Pancreas (tissue), 10 donors: ENCODE measurements around the gene C2orf66. TPM values are rescaled to one million over a fixed set of nuclear protein-coding genes. Genes with fewer than 3 reads are reported as not detected.
A peak's percentile ranks its signal among the peaks of the same experiment; 100 is the strongest.

Experiments used
- ATAC-seq, 4 donors: fragments of 200-7000 bp; cut with Tn5 transposase; one replicate each; pipeline versions ENCODE4 v1.8.0 to v1.9.1; 2020; ENCODE audit warnings: mild to moderate bottlenecking in 4 of 4, moderate library complexity in 4 of 4
- DNase-seq, 6 donors: peaks; one replicate each; pipeline ENCODE4 v3.0.0-alpha.2; 2020
- FAIRE-seq: peaks from 2 replicates; lab custom pipeline; 2012; peaks lifted over from hg19 to GRCh38; lab: Jason Lieb, UNC
- H3K27ac ChIP-seq, 4 donors: fragments of 200-600 bp; sonication (generic); 1 replicate in 3 of 4; 2 replicates in 1 of 4; pipeline versions ENCODE4 v1.5.0 to v1.8.0; 2020
- H3K27me3 ChIP-seq, 4 donors: fragments of 200-600 bp; one replicate each; pipeline ENCODE4 v1.8.0; 2021
- H3K36me3 ChIP-seq, 3 donors: fragments of 200-600 bp; sonication (generic) in 1 of 3; one replicate each; pipeline versions ENCODE4 v1.5.0 to v1.8.0; 2020 to 2021
- H3K4me1 ChIP-seq, 3 donors: fragments of 200-600 bp; one replicate each; pipeline ENCODE4 v1.8.0; 2021
- H3K4me3 ChIP-seq, 4 donors: fragments of 200-600 bp; sonication (generic) in 2 of 4; one replicate each; pipeline versions ENCODE4 v1.5.0 to v1.8.0; 2020 to 2021
- H3K9me3 ChIP-seq, 4 donors: fragments of 200-600 bp; one replicate each; pipeline ENCODE4 v1.8.0; 2021
- CTCF ChIP-seq, 4 donors: fragments of 200-600 bp; sonication (generic) in 3 of 4; IDR thresholded peaks; one replicate each; pipeline versions ENCODE4 v1.5.0 to v1.8.0; 2021; ENCODE audit warnings: antibody characterized with exemption in 4 of 4
- WGBS, 2 donors: extraction: QIAGEN DNeasy Blood & Tissue Kit; methylation state at CpG; one replicate each; pipeline ENCODE4 v1.1.7; 2013; 5-methylcytosine and 5-hydroxymethylcytosine counted together
- intact Hi-C, 3 donors: fragments of 100-400 bp; cut with DNase I; formaldehyde crosslinking; loops; one replicate each; pipeline versions ENCODE4 v1.11.1 to v1.14.2; 2022
- polyA plus RNA-seq, 2 donors: library from polyadenylated mRNA; stranded (reverse); fragments of 200-250 nt; gene quantifications; one replicate each; pipeline ENCODE4 v1.2.3, GENCODE V29; 2013
- total RNA-seq, 6 donors: library from RNA; stranded (reverse); fragmentation: NEBNext Ultra II Directional in 4 of 6; extraction: Animal tissue kit (Norgen Biotek cat#: 25700) in 4 of 6; gene quantifications; one replicate each; pipeline versions ENCODE4 v1.2.1 to v1.2.4, GENCODE V29; 2021 to 2023
- donor health status: healthy with polysubstance abuse.
- donor health status: DM: no; HTN: no; CAD: no; lungs with moderate emphysema.
- donor health status: DM: no; HTN: no; CAD: no.
- donor health status: control.
- donor health status: control.
- donor health status: Bipolar disorder and iron deficiency.
- donor health status: DM: yes; HTN: yes; CAD: no.
- donor health status: DM: no; HTN: no; CAD: no.
- donor health status: DM: no; HTN: no; CAD: no.
- donor health status: DM: yes; HTN: yes; CAD: no.

C2orf66 gene
- total and polyA plus RNA-seq, 8 donors = 0.09 to 0.25 (median 0.18) TPM; not detected in 4

- no peak for FAIRE-seq
- Histone ChIP-seq H3K27ac (no peak overlapping the region), H3K4me1 (no peaks in the 10 kb centered on the region), H3K36me3 (peaks cover 0 to 54% (median 27%) of the 10 kb centered on the region in 3 donors), H3K4me3 (no peak overlapping the region), H3K27me3 (no peaks in the 10 kb centered on the region), H3K9me3 (no peaks in the 10 kb centered on the region)
- ATAC-seq = peak in 1 of 4 donors; percentile 29
- no peak for DNase-seq
- intact Hi-C loops = no loop called here
- TF ChIP-seq CTCF (IDR thresholded peaks at IDR 0.05) = no peak
- WGBS, 2 donors = 96 to 97% methylated on average over 4 of the region's 4 CpGs
These were observed 25.6 kb downstream of the C2orf66 start for GRCh38 chr2:196783431-196784094.

GRCh38 chr2:196767101-196767500 is 42.1 kb downstream of the C2orf66 start:
- no peak for DNase-seq
- H3K4me3 ChIP-seq = no peak overlapping the region
- no peak overlapping the region for H3K27ac ChIP-seq
- H3K36me3 ChIP-seq = peaks cover 0 to 40% (median 13%) of the 10 kb centered on the region in 3 donors
- no peak for FAIRE-seq
- no peaks in the 10 kb centered on the region for H3K4me1 ChIP-seq
- ATAC-seq = no peak
- H3K9me3 ChIP-seq = no peaks in the 10 kb centered on the region
- WGBS, 2 donors = 80 to 87% methylated on average over 1 of the region's 1 CpG
- H3K27me3 ChIP-seq = no peaks in the 10 kb centered on the region
- TF ChIP-seq CTCF (IDR thresholded peaks at IDR 0.05) = no peak
- intact Hi-C loops = no loop called here

GRCh38 chr2:196759378-196759706 is 49.8 kb downstream of the C2orf66 start:
- 74 to 79% methylated on average over 5 of the region's 5 CpGs for WGBS, 2 donors
- Histone ChIP-seq H3K4me3 (no peak overlapping the region), H3K4me1 (no peaks in the 10 kb centered on the region), H3K27ac (no peak overlapping the region), H3K9me3 (no peaks in the 10 kb centered on the region), H3K27me3 (no peaks in the 10 kb centered on the region), H3K36me3 (peaks cover 0 to 12% (median 4%) of the 10 kb centered on the region in 3 donors)
- intact Hi-C loops = no loop called here
- FAIRE-seq (no peak), ATAC-seq (no peak), DNase-seq (no peak)
- TF ChIP-seq CTCF (IDR thresholded peaks at IDR 0.05) = no peak

GRCh38 chr2:196758474-196759377 is 50.4 kb downstream of the C2orf66 start:
- FAIRE-seq (peak; percentile 72), ATAC-seq (peak in 1 of 4 donors; percentile 41), DNase-seq (no peak)
- H3K36me3 ChIP-seq = peaks cover 0 to 8% (median 0%) of the 10 kb centered on the region in 3 donors
- H3K9me3 ChIP-seq = no peaks in the 10 kb centered on the region
- 79 to 83% methylated on average over 3 of the region's 3 CpGs for WGBS, 2 donors
- TF ChIP-seq CTCF (IDR thresholded peaks at IDR 0.05) = no peak
- H3K4me1 ChIP-seq = no peaks in the 10 kb centered on the region
- no peaks in the 10 kb centered on the region for H3K27me3 ChIP-seq
- intact Hi-C loops = no loop called here
- no peak overlapping the region for H3K27ac ChIP-seq
- no peak overlapping the region for H3K4me3 ChIP-seq

Other genes starting within 250 kb of the C2orf66 start
- 1 to 10 TPM; 1.2 to 5.0 (median 2.1) TPM for gene HECW2, start 215.8 kb downstream of the C2orf66 start, total RNA-seq
- gene HECW2, start 215.8 kb downstream of the C2orf66 start, polyA plus RNA-seq = 1 to 10 TPM in 1 of 2 donors, under 1 TPM in 1; 0.99 to 1.8 TPM
- gene CCDC150, start 169.6 kb downstream of the C2orf66 start, total RNA-seq = under 1 TPM in 5 of 6 donors, not detected in 1; 0.26 to 0.90 (median 0.46) TPM
- 1 to 10 TPM in 1 of 2 donors, under 1 TPM in 1; 0.99 to 1.4 TPM for gene CCDC150, start 169.6 kb downstream of the C2orf66 start, polyA plus RNA-seq
- gene GTF3C3, start 9.7 kb downstream of the C2orf66 start, total RNA-seq = 10 to 100 TPM; 14.4 to 20.7 (median 17.4) TPM
- 10 to 100 TPM in 1 of 2 donors, 1 to 10 TPM in 1; 8.3 to 12.4 TPM for gene GTF3C3, start 9.7 kb downstream of the C2orf66 start, polyA plus RNA-seq
- gene PGAP1, start 117.4 kb upstream of the C2orf66 start, total RNA-seq = 10 to 100 TPM in 1 of 6 donors, 1 to 10 TPM in 5; 6.2 to 11.9 (median 9.0) TPM
- gene PGAP1, start 117.4 kb upstream of the C2orf66 start, polyA plus RNA-seq = 1 to 10 TPM; 2.3 to 3.1 TPM